Measurements from ENCODE around the gene PTGDR2.

The PTGDR2 gene

GRCh38 chr11:60855726-60856633 is at the start of gene PTGDR2:
Gene PTGDR2 (minus strand): TSS chr11:60855950. CDS start chr11:60853722, 2,228 bp downstream.
- DNase-seq: no peak

GRCh38 chr11:60905047-60905446 is 49.3 kb upstream of the PTGDR2 start:
- peak; percentile 20 for DNase-seq

GRCh38 chr11:60902625-60903024 is 46.9 kb upstream of the PTGDR2 start:
- DNase-seq: no peak

- no peak for DNase-seq
Observed at GRCh38 chr11:60900673-60901404, 45.1 kb upstream of the PTGDR2 start.

GRCh38 chr11:60899977-60900376 is 44.2 kb upstream of the PTGDR2 start:
- DNase-seq: no peak

- peak; percentile 43 for DNase-seq
Observed at GRCh38 chr11:60899046-60899936, 43.5 kb upstream of the PTGDR2 start.

- no peak for DNase-seq
Observed at GRCh38 chr11:60897496-60897895, 41.7 kb upstream of the PTGDR2 start.

GRCh38 chr11:60895687-60896086 is 39.9 kb upstream of the PTGDR2 start:
- DNase-seq: no peak

- no peak for DNase-seq
Observed at GRCh38 chr11:60891103-60891741, 35.5 kb upstream of the PTGDR2 start.

- DNase-seq: no peak
Observed at GRCh38 chr11:60890696-60891095, 34.9 kb upstream of the PTGDR2 start.

GRCh38 chr11:60889869-60890311 is 34.1 kb upstream of the PTGDR2 start:
- no peak for DNase-seq

GRCh38 chr11:60887556-60887955 is 31.8 kb upstream of the PTGDR2 start:
- DNase-seq: peak; percentile 31

GRCh38 chr11:60880643-60881282 is 25.0 kb upstream of the PTGDR2 start:
- DNase-seq: no peak

GRCh38 chr11:60879971-60880588 is 24.3 kb upstream of the PTGDR2 start:
- no peak for DNase-seq

GRCh38 chr11:60879104-60879503 is 23.4 kb upstream of the PTGDR2 start:
- DNase-seq: no peak

GRCh38 chr11:60878245-60879101 is 22.7 kb upstream of the PTGDR2 start:
- DNase-seq: no peak

GRCh38 chr11:60876168-60876485 is 20.4 kb upstream of the PTGDR2 start:
- DNase-seq: no peak

GRCh38 chr11:60875366-60876167 is 19.8 kb upstream of the PTGDR2 start:
- no peak for DNase-seq
